ENCODE data around the gene MYO3B.

GRCh38 chr2:170425281-170425751 is 247.4 kb downstream of the MYO3B start:
- TF ChIP-seq CTCF (IDR thresholded peaks at IDR 0.05; ENCODE audit: low read length) (no peak), EZH2phosphoT487 (IDR thresholded peaks at IDR 0.05; ENCODE audit: low read length) (no peak)
